Activated naive CD4-positive, alpha-beta T cell treated with anti-CD3 and anti-CD28 coated beads, Interleukin-2, amount 50 U/mL, for 24 hours (primary cell): ENCODE data around the gene F5.

Experiments
- H3K27ac Mint-ChIP-seq: one replicate; pipeline ENCODE4 v1.8.0; 2021; ENCODE audit warnings: mild to moderate bottlenecking, mixed read lengths
- H3K27me3 Mint-ChIP-seq: one replicate; pipeline ENCODE4 v1.8.0; 2021; ENCODE audit warnings: mixed read lengths
- H3K36me3 Mint-ChIP-seq: one replicate; pipeline ENCODE4 v1.8.0; 2021; ENCODE audit warnings: mixed read lengths
- H3K4me1 Mint-ChIP-seq: one replicate; pipeline ENCODE4 v1.8.0; 2021; ENCODE audit warnings: mixed read lengths
- H3K4me3 Mint-ChIP-seq: one replicate; pipeline ENCODE4 v1.8.0; 2021; ENCODE audit warnings: mild to moderate bottlenecking, mixed read lengths
- H3K9me3 Mint-ChIP-seq: one replicate; pipeline ENCODE4 v1.8.0; 2021; ENCODE audit warnings: mixed read lengths

The F5 gene

DNA sequence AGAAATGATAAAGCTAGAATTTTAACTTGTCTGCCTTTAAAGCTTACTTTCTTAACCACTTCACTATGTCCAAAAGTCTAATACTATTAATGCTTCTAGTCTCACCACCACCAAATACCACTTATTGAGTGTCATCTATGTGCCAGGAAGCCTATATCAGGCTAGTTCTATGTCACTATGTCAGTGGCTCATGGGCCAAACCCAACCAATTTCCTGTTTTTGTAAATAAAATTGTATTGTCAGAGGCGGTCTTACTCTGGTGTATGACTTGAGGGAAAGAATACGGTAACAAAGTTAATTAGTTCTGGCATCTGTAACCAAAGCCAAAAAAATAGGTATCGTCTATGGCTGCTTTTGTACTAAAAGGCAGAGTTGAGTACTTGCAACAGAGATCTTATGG, 14.8 kb downstream of the F5 start:
- peaks cover 39% of the 10 kb centered on the region for H3K36me3 Mint-ChIP-seq
- no peak overlapping the region for H3K27ac Mint-ChIP-seq
- H3K4me1 Mint-ChIP-seq: peaks cover 27% of the 10 kb centered on the region
- H3K4me3 Mint-ChIP-seq: no peak overlapping the region
- no peaks in the 10 kb centered on the region for H3K27me3 Mint-ChIP-seq
- no peaks in the 10 kb centered on the region for H3K9me3 Mint-ChIP-seq

DNA sequence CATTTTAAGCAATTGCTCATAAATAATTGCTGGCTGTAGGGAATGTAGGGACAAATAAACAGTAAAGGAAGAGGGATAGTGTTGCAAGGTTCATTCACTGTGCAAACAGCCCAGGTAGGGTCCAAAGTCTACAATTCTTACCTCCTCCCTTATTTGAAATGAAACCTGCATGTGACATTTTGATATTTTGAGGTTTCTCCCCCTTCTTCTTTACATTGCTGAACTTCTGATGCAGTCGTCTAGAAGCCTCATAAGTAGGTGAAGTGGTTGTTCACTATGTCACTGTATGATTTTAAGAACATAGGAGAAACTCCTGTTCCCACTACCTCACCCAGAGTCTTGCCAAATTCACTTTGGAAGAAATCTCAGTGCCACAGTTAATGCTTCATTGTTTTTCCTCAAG, 16.1 kb downstream of the F5 start:
- Mint-ChIP-seq H3K36me3 (peaks cover 38% of the 10 kb centered on the region), H3K4me3 (no peak overlapping the region)

DNA sequence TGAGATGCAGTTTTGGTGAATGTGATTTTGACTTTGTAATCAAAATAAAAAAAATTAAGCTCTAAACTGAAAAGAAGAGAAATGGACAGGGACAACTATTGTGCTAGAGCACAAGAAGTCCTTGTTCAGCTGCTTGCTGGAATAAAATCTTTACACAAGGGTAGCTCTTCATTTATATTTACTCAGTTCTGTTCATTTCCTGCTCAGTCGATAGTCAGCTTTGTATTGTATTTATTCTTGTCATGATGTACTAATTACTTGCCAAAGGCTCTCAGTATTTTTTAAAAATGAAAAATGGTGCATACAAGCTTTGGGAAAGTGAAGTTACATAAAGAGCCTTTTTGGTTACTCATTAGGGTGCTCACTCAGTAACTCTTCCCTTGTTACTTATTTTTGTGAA, 17.8 kb downstream of the F5 start:
- Mint-ChIP-seq H3K27me3 (no peaks in the 10 kb centered on the region), H3K36me3 (peaks cover 45% of the 10 kb centered on the region), H3K4me3 (no peak overlapping the region), H3K9me3 (peaks cover 9% of the 10 kb centered on the region), H3K4me1 (peaks cover 46% of the 10 kb centered on the region), H3K27ac (no peak overlapping the region)

More for the DNA sequence above, 16.1 kb downstream of the F5 start:
- H3K4me1 Mint-ChIP-seq: peaks cover 36% of the 10 kb centered on the region
- H3K27me3 Mint-ChIP-seq: no peaks in the 10 kb centered on the region
- H3K9me3 Mint-ChIP-seq: no peaks in the 10 kb centered on the region
- no peak overlapping the region for H3K27ac Mint-ChIP-seq

- no peak overlapping the region for H3K27ac Mint-ChIP-seq
- no peak overlapping the region for H3K4me3 Mint-ChIP-seq
- peaks cover 44% of the 10 kb centered on the region for H3K36me3 Mint-ChIP-seq
- H3K9me3 Mint-ChIP-seq: peaks cover 13% of the 10 kb centered on the region
- peaks cover 31% of the 10 kb centered on the region for H3K4me1 Mint-ChIP-seq
- H3K27me3 Mint-ChIP-seq: no peaks in the 10 kb centered on the region
Observed at GRCh38 chr1:169565335-169566271, 20.7 kb downstream of the F5 start.

- no peaks in the 10 kb centered on the region for H3K27me3 Mint-ChIP-seq
- H3K9me3 Mint-ChIP-seq: peaks cover 13% of the 10 kb centered on the region
- H3K27ac Mint-ChIP-seq: no peak overlapping the region
- H3K4me1 Mint-ChIP-seq: peaks cover 31% of the 10 kb centered on the region
- H3K4me3 Mint-ChIP-seq: no peak overlapping the region
- H3K36me3 Mint-ChIP-seq: peaks cover 50% of the 10 kb centered on the region
Observed at GRCh38 chr1:169563650-169564049, 22.6 kb downstream of the F5 start.

DNA sequence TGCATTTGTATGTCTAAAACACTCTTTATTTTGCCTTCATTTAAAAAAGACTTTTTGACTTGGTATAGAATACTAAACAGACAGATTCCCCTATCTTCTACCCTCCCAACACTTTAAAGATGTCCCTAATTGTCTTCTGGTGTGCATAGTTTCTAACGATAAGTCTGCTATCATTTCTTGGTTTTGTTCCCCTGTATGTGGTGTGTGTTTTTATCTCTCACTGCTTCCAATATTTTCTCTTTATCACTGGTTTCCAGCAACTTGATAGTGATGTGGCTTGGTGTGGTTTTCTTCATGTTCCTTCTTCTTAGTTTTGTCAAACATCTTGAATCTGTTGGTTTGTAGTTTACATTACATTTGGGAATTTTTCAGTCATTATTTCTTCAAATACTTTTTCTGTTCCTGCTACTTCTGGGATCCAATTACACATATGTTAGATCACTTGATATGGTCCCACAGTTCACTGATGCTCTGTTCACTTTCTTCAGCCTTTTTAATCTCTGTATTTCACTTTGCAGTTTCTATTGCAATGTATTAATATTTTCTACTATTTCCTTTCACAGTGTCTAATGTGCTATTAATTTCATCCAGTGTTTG, 23.2 kb downstream of the F5 start:
- no peak overlapping the region for H3K4me3 Mint-ChIP-seq

DNA sequence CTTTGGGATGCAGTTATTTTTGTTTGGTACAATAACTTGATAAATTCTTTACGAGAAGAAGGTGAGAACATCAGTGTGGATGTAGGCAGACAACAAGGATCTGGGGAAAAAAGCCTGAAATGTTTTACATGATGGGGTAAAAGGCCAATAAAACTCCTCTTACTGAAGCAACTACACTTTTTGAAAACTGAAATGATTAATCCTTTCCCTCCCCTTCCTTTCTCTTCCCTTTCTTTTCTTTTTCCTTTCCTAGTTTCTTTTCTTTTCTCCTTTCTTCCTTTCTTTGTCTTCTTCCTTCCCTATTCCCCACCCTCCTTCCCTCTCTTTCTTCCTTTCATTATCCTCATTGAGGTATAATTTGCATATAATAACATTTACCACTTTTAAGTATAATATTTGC, 24.6 kb downstream of the F5 start:
- Mint-ChIP-seq H3K27ac (no peak overlapping the region), H3K4me1 (peaks cover 28% of the 10 kb centered on the region), H3K36me3 (peaks cover 59% of the 10 kb centered on the region), H3K27me3 (no peaks in the 10 kb centered on the region), H3K9me3 (peaks cover 13% of the 10 kb centered on the region), H3K4me3 (no peak overlapping the region)

More for the DNA sequence above, 23.2 kb downstream of the F5 start:
- no peak overlapping the region for H3K27ac Mint-ChIP-seq
- H3K36me3 Mint-ChIP-seq: peaks cover 52% of the 10 kb centered on the region
- peaks cover 31% of the 10 kb centered on the region for H3K4me1 Mint-ChIP-seq
- no peaks in the 10 kb centered on the region for H3K27me3 Mint-ChIP-seq
- H3K9me3 Mint-ChIP-seq: peaks cover 13% of the 10 kb centered on the region

DNA sequence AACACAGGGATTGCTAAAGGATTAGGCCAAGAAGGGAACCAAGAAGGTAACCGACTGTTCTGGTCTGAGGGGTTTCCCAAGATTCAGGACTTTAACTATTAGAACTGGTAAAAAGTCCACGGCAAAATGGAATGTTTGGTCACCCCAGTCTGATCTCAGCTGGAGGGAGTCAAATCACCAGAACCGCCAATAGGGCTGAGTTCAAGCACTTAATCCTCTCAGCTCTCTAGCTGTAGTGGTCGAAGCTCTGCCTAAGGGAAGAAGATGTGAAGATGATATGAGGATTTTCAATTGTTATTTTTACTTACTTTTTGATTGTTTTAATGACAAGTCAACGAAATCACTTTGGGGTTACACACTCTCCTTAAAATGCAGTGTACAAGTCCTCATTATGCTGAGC, 29.1 kb downstream of the F5 start:
- H3K36me3 Mint-ChIP-seq: peaks cover 50% of the 10 kb centered on the region
- no peaks in the 10 kb centered on the region for H3K27me3 Mint-ChIP-seq
- H3K4me3 Mint-ChIP-seq: no peak overlapping the region
- no peak overlapping the region for H3K27ac Mint-ChIP-seq
- no peaks in the 10 kb centered on the region for H3K4me1 Mint-ChIP-seq
- no peaks in the 10 kb centered on the region for H3K9me3 Mint-ChIP-seq

GRCh38 chr1:169550294-169550693, 36.0 kb downstream of the F5 start:
- H3K9me3 Mint-ChIP-seq: no peaks in the 10 kb centered on the region
- H3K4me1 Mint-ChIP-seq: no peaks in the 10 kb centered on the region
- H3K27me3 Mint-ChIP-seq: no peaks in the 10 kb centered on the region
- peaks cover 39% of the 10 kb centered on the region for H3K36me3 Mint-ChIP-seq
- H3K4me3 Mint-ChIP-seq: no peak overlapping the region
- no peak overlapping the region for H3K27ac Mint-ChIP-seq

- H3K4me3 Mint-ChIP-seq: no peak overlapping the region
- H3K27me3 Mint-ChIP-seq: no peaks in the 10 kb centered on the region
- H3K27ac Mint-ChIP-seq: peak overlapping the region; percentile 36
- peaks cover 36% of the 10 kb centered on the region for H3K36me3 Mint-ChIP-seq
- no peaks in the 10 kb centered on the region for H3K9me3 Mint-ChIP-seq
- no peaks in the 10 kb centered on the region for H3K4me1 Mint-ChIP-seq
Observed at GRCh38 chr1:169548282-169548681, 38.0 kb downstream of the F5 start.

DNA sequence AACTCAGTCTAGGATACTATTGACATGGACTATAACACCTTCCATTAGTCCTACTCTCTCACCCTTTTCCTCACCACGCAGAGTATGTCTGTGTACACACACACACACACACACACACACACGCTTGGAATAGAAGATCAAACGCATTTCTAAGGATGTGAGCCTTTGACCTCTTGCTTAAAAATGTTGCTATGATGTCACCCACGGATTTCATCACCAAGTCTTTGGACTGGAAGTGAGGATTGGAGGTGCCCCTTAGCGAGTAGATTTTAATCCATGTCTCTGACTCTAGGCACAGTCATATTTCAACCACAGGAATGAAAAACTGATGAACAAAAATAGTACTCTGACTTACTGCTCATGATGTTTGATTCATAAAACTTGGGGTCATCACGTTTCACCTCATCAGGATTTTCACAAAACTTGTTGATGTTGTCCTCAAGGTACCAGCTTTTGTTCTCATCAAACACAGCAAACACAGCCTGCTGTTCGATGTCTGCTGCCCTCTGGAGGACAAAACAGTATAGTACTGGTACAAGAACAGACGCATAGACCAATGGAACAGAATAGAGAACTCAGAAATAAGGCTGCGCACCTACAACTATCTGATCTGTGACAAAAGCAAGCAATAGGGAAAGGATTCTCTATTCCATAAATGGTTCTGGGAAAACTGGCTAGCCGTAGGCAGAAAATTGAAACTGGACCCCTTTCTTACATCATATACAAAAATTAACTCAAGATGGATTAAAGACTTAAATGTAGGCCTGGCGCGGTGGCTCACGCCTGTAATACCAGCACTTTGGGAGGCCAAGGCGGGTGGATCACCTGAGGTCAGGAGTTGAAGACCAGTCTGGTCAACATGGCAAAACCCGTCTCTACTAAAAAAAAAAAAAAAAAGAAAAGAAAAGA, 39.9 kb downstream of the F5 start:
- H3K9me3 Mint-ChIP-seq: no peaks in the 10 kb centered on the region
- H3K4me3 Mint-ChIP-seq: no peak overlapping the region
- peaks cover 42% of the 10 kb centered on the region for H3K36me3 Mint-ChIP-seq
- H3K27ac Mint-ChIP-seq: no peak overlapping the region
- H3K27me3 Mint-ChIP-seq: no peaks in the 10 kb centered on the region
- H3K4me1 Mint-ChIP-seq: no peaks in the 10 kb centered on the region

- Mint-ChIP-seq H3K4me3 (no peak overlapping the region), H3K9me3 (no peaks in the 10 kb centered on the region), H3K27ac (no peak overlapping the region)
Observed at GRCh38 chr1:169545472-169545871, 40.8 kb downstream of the F5 start.

DNA sequence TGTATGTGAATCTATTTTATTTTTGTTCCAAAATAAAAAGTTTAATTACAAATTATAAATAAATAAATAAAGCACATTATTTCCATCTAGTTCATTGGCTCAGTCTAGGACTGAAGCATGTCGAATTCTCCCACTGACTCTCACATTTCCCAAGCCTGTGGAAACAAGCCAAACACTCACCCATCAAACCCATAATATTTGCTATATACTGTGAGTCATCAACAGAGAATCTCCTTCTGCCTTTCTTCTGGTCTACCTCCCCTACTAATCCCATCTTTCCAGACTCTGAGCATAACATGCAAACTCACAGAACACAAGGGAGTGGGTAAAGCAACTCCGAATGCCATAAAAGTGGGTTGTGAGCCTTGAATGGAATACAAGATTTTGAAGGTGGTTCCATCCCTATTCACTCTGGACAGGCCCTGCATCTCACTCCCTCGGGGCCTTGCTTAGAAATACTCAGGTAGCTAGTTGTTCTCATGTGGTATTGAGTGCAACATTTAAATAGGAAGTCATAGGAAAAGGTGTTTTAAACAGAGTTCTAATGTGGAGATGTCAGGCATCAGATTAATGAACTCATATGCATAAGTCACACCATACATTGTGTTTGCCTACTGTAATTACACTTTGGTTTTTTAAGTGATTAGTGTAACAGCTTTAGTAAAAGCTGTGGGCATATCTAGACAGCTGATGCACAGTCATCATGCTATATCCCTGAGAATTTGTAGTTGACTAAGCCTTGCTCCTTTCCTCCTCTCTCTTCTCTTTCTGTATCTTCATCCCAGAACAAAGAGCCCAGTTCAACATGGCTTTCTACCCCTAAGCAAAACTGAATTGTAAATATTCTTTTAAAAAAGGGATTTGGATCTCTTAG, 47.0 kb downstream of the F5 start:
- H3K36me3 Mint-ChIP-seq: peaks cover 38% of the 10 kb centered on the region
- H3K27ac Mint-ChIP-seq: peak overlapping the region; percentile 9
- no peak overlapping the region for H3K4me3 Mint-ChIP-seq
- peaks cover 4% of the 10 kb centered on the region for H3K4me1 Mint-ChIP-seq
- H3K27me3 Mint-ChIP-seq: no peaks in the 10 kb centered on the region
- H3K9me3 Mint-ChIP-seq: no peaks in the 10 kb centered on the region

More at GRCh38 chr1:169545472-169545871, 40.8 kb downstream of the F5 start:
- Mint-ChIP-seq H3K36me3 (peaks cover 42% of the 10 kb centered on the region), H3K4me1 (no peaks in the 10 kb centered on the region), H3K27me3 (no peaks in the 10 kb centered on the region)

DNA sequence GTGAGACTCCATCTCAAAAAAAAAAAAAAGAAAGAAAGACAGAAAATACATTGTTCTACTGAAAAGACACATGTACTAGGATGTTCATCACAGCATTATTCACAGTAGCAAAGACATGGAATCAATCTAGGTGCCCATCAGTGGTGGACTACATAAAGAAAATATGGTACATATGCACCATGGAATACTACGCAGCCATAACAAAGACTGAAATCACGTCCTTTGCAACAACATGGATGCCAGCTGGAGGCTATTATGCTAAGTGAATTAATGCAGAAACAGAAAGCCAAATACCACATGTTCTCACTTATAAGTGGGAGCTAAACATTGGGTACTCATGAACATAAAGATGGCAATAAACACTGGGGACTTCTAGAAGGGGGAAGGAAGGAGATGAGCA, 51.6 kb downstream of the F5 start:
- Mint-ChIP-seq H3K36me3 (peaks cover 47% of the 10 kb centered on the region), H3K9me3 (no peaks in the 10 kb centered on the region), H3K4me1 (peaks cover 8% of the 10 kb centered on the region), H3K27me3 (peaks cover 1% of the 10 kb centered on the region), H3K27ac (no peak overlapping the region), H3K4me3 (no peak overlapping the region)
